Ascending aorta (tissue), 2 donors: ENCODE measurements around the gene ARAP3. TPM values are rescaled to one million over a fixed set of nuclear protein-coding genes. Genes with fewer than 3 reads are reported as not detected.

Experiments
- DNase-seq, 2 donors: peaks; one replicate each; pipeline ENCODE4 v3.0.0-alpha.2; 2019; ENCODE audit warnings: low spot score in 2 of 2
- H3K27ac ChIP-seq, 2 donors: fragments of 200-600 bp; sonication (generic); one replicate each; pipeline ENCODE4 v1.5.1; 2016 to 2017; ENCODE audit warnings: mild to moderate bottlenecking in 1 of 2
- H3K27me3 ChIP-seq: fragments of 200-600 bp; sonication (generic); one replicate; pipeline ENCODE4 v1.5.1; 2017
- H3K36me3 ChIP-seq, 2 donors: fragments of 200-600 bp; sonication (generic); one replicate each; pipeline ENCODE4 v1.5.1; 2016
- H3K4me1 ChIP-seq, 2 donors: fragments of 200-600 bp; sonication (generic); one replicate each; pipeline ENCODE4 v1.5.1; 2016 to 2017; ENCODE audit warnings: mild to moderate bottlenecking in 1 of 2
- H3K4me3 ChIP-seq, 2 donors: fragments of 200-600 bp; sonication (generic); one replicate each; pipeline ENCODE4 v1.5.1; 2016 to 2017; ENCODE audit warnings: mild to moderate bottlenecking in 1 of 2
- H3K9me3 ChIP-seq, 2 donors: fragments of 200-600 bp; sonication (generic); one replicate each; pipeline ENCODE4 v1.5.1; 2016
- intact Hi-C: fragments of 100-400 bp; cut with DNase I; formaldehyde crosslinking; loops from one replicate; pipeline ENCODE4 v1.15.1; 2023
- total RNA-seq: library from RNA; depleted of rRNA; stranded (reverse); fragments of >200 nt; gene quantifications from one replicate; pipeline ENCODE4 v1.1.0, GENCODE V29; 2016
- TF ChIP-seq, protein P1 (sequence below), 3 experiments: fragments of 200-600 bp in 2 of 3; fragments of 450-650 bp in 1 of 3; sonication (generic) in 2 of 3; IDR thresholded peaks; one replicate each; pipeline ENCODE4 v1.5.1; 2016 to 2019; ENCODE audit warnings: antibody characterized with exemption in 3 of 3, mild to moderate bottlenecking in 1 of 3, moderate library complexity in 1 of 3

The ARAP3 gene
- total RNA-seq, 1 donor from 2014 or later: 55.5 TPM

DNA sequence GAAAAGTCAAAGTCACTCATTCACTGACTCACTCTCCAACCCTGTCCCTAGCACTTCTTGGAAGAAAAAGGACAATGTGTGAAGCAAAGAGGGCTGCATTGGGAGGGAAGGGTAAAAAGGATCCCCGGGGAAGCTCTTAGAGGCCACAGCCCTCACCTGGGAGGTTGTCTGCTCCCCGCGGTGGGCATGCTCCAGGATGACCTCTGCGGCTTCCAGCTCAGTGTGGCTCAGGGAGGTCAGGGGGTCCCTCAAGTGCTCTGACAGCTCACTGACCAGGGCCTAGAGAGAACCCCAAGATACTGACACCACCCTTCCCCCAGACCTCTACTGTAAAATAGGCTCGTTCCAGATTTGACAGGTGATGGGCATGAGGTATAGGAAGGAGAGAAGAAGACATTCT lies 34.8 kb downstream of the ARAP3 start:
- Histone ChIP-seq H3K4me3 (no peak overlapping the region), H3K27ac (no peak overlapping the region), H3K9me3 (no peaks in the 10 kb centered on the region), H3K27me3 (no peaks in the 10 kb centered on the region), H3K36me3 (peaks cover 31 to 56% of the 10 kb centered on the region in 2 donors), H3K4me1 (peaks cover 0 to 12% of the 10 kb centered on the region in 2 donors)
- peak in 1 of 2 donors; percentile 58 for DNase-seq
- intact Hi-C loops: no loop called here
- TF ChIP-seq, protein P1, sequence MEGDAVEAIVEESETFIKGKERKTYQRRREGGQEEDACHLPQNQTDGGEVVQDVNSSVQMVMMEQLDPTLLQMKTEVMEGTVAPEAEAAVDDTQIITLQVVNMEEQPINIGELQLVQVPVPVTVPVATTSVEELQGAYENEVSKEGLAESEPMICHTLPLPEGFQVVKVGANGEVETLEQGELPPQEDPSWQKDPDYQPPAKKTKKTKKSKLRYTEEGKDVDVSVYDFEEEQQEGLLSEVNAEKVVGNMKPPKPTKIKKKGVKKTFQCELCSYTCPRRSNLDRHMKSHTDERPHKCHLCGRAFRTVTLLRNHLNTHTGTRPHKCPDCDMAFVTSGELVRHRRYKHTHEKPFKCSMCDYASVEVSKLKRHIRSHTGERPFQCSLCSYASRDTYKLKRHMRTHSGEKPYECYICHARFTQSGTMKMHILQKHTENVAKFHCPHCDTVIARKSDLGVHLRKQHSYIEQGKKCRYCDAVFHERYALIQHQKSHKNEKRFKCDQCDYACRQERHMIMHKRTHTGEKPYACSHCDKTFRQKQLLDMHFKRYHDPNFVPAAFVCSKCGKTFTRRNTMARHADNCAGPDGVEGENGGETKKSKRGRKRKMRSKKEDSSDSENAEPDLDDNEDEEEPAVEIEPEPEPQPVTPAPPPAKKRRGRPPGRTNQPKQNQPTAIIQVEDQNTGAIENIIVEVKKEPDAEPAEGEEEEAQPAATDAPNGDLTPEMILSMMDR (IDR thresholded peaks at IDR 0.05): no peak

DNA sequence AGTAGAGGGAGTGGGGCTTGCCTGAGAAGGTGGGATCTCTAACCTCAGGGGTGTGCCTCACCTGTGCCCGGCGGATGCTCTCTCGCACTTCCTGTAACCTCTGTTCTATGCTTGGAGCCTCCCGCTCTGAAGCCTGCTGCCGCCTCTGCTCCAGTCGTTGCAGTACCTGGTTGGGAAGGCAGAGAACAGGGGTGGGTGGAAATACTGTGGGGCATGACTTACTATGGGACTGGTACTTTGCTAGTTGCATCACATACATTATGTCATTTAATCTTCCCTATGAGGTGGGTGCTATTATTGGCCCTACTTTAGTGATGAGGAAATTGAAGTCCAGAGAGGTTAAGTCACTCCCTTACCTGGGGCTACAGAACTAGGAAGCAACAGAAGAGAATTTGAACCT lies 36.0 kb downstream of the ARAP3 start:
- H3K27ac ChIP-seq: no peak overlapping the region

DNA sequence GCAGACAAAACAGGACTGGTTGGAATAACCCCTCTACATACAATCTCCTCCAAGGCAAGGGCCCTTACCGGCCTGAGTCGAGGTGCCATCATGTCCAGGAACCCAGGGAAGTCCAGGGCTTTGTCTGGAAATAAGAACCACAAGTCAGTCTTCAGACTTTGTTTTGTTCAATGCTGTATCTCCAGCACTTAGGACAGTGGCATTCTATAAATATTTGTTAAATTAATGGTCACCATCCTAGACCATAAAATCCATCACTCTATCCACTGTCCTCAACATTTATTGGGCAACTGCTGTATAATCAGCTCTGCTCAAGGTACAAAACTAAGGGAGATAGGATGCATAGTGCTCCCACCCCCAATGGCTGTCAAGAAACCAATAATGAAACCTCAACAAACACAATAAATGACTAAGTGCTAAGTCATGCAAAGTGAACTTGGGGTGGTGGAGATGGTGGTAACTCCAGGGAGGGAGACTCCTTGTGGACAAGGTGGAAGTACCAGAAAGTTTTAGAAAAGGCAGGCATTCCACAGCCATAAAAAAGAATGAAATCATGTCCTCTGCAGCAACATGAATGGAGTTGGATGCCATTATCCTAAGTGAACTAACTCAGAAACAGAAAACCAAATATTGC lies 40.3 kb downstream of the ARAP3 start:
- Histone ChIP-seq H3K27me3 (no peaks in the 10 kb centered on the region), H3K9me3 (no peaks in the 10 kb centered on the region), H3K36me3 (peaks cover 26 to 50% of the 10 kb centered on the region in 2 donors)

More for the DNA sequence above, 36.0 kb downstream of the ARAP3 start:
- H3K4me3 ChIP-seq: no peak overlapping the region
- H3K36me3 ChIP-seq: peaks cover 31 to 62% of the 10 kb centered on the region in 2 donors
- DNase-seq: no peak
- H3K9me3 ChIP-seq: no peaks in the 10 kb centered on the region
- TF ChIP-seq, protein P1 (IDR thresholded peaks at IDR 0.05): no peak
- H3K27me3 ChIP-seq: no peaks in the 10 kb centered on the region
- H3K4me1 ChIP-seq: peaks cover 0 to 9% of the 10 kb centered on the region in 2 donors
- intact Hi-C loops: no loop called here

DNA sequence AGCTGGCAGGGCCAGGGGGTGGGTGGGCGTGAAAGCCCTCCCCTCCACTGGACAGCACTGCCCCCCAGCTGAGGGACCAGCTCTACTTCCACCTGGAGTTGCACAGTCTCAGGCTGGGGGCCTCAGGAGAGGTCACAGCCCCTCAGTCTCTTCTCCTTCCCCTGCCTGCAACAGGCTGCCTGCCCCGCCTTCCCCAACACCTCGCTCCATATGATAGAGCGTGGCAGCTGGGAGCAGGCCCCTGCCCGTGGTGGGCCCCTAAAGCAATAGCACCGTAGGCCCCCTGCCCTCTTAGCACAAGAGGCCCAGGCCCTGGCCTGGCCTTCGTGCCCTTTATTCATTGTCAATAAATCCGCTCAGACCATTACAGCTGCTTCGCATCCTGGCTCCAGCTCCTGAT lies 41.3 kb downstream of the ARAP3 start:
- Histone ChIP-seq H3K27me3 (no peaks in the 10 kb centered on the region), H3K4me3 (no peak overlapping the region), H3K9me3 (no peaks in the 10 kb centered on the region), H3K36me3 (peaks cover 15 to 39% of the 10 kb centered on the region in 2 donors), H3K27ac (no peak overlapping the region), H3K4me1 (peaks cover 10 to 11% of the 10 kb centered on the region in 2 donors)
- intact Hi-C loops: no loop called here
- TF ChIP-seq, protein P1 (IDR thresholded peaks at IDR 0.05): no peak
- peak in 1 of 2 donors; percentile 54 for DNase-seq

More for the DNA sequence above, 40.3 kb downstream of the ARAP3 start:
- Histone ChIP-seq H3K4me1 (peaks cover 8 to 9% of the 10 kb centered on the region in 2 donors), H3K27ac (no peak overlapping the region), H3K4me3 (no peak overlapping the region)
- TF ChIP-seq, protein P1 (IDR thresholded peaks at IDR 0.05): no peak
- intact Hi-C loops: no loop called here
- no peak for DNase-seq

DNA sequence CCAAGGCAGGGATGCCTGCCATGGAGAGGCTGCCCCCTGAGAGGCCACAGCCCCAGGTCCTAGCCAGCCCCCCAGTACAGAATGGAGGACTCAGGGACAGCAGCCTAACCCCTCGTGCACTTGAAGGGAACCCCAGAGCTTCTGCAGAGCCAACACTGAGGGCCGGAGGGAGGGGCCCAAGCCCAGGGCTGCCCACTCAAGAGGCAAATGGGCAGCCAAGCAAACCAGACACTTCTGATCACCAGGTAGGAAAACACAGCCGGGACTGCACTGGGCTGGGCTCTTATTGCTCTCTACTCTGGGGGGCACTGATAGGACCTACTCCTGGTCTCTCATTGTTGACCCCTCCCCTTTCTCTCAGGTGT lies 42.0 kb downstream of the ARAP3 start:
- Histone ChIP-seq H3K36me3 (peaks cover 10 to 33% of the 10 kb centered on the region in 2 donors), H3K4me3 (no peak overlapping the region), H3K4me1 (peaks cover 10 to 16% of the 10 kb centered on the region in 2 donors), H3K27ac (no peak overlapping the region), H3K9me3 (no peaks in the 10 kb centered on the region), H3K27me3 (no peaks in the 10 kb centered on the region)
- TF ChIP-seq, protein P1 (IDR thresholded peaks at IDR 0.05): no peak
- intact Hi-C loops: no loop called here
- peak in 1 of 2 donors; percentile 48 for DNase-seq
